HG03139 (cell line): ENCODE data around the gene ZSCAN21.

ENCODE experiments used
- ATAC-seq: cut with Tn5 transposase; IDR thresholded peaks from one replicate; pipeline ENCODE4 v1.9.1; 2021; ENCODE audit not compliant: unreplicated experiment

ZSCAN21 gene

DNA sequence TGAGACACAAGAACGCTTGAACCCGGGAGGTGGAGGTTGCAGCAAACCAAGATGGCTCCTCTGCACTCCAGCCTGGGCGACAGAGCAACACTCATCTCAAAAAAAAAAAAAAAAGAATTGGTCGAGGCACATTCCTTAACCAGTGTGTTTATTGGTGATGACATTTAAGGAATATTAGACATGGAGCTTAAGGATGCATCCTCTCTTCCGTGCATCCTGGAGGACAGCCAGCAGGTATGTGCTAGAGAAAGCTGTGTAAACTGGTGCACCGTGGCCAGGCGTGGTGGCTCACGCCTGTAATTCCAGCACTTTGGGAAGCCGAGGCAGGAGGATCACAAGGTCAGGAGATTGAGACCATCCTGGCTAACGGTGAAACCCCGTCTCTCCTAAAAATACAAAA is 22.4 kb upstream of the ZSCAN21 start:
- no peak for ATAC-seq

DNA sequence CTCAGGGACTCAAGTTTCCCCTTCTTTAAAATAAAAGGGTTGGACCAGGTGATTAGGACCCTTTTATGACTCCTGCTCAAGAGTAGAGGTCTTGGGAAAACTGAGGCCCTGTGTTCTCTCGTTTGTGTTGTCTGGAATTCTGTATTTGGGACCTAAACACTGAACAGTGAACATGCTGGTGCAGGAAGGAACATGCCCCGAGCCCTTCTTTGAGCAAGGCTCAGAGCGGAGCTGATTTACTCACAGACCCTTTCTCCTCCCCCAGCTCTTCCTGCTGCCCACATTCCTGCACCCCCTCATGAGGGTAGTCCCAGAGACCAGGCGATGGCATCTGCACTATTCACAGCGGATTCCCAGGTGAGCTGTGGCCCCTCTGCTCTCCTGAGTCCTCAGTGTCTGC is 20.0 kb upstream of the ZSCAN21 start:
- ATAC-seq: no peak

GRCh38 chr7:100033526-100033925 is 16.0 kb upstream of the ZSCAN21 start:
- no peak for ATAC-seq

- ATAC-seq: no peak
Measured at GRCh38 chr7:100034871-100035510, 14.6 kb upstream of the ZSCAN21 start.

GRCh38 chr7:100035876-100036275 is 13.7 kb upstream of the ZSCAN21 start:
- ATAC-seq: no peak

DNA sequence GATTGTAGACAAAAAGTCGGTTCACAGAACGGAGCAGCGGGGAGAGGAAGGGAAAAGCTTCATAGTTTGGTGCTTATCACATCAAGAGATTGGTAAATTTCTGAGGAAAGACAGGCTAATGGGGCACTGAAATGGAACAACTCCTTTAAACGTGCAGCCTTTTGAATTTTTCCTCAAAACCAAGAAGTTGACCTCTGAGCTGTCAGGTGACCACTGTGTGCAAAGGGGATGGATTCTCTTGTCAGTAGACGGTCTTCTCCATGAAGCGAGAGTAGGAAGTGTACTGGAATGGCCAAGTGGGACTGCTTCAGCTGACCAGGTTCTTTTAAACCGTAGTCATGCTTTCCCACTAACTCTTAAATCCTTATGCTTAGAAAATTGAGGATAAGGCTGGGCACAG is 11.2 kb upstream of the ZSCAN21 start:
- no peak for ATAC-seq

- ATAC-seq: no peak
Measured at GRCh38 chr7:100040575-100040974, 9.0 kb upstream of the ZSCAN21 start.

GRCh38 chr7:100044718-100045117 is 4.9 kb upstream of the ZSCAN21 start:
- ATAC-seq: no peak

DNA sequence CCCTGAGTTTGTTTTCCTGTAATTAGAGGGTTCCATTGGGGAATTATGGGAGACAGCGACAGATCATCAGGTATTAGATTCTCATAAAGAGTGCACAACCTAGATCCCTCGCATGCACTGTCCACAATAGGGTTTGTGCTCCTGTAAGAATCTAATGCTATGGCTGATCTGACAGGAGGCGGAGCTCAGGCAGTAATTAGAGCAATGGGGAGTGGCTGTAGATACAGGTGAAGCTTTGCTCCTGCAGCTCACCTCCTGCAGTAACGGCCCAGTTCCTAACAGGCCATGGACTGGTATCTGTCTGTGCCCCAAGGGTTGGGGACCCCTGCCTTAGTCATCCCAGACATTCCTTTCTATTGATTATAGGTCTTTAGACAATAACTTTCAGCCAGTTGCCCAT is 894 bp upstream of the ZSCAN21 start:
- no peak for ATAC-seq

- no peak for ATAC-seq
Measured at GRCh38 chr7:100051611-100052010, 2.0 kb downstream of the ZSCAN21 start.

DNA sequence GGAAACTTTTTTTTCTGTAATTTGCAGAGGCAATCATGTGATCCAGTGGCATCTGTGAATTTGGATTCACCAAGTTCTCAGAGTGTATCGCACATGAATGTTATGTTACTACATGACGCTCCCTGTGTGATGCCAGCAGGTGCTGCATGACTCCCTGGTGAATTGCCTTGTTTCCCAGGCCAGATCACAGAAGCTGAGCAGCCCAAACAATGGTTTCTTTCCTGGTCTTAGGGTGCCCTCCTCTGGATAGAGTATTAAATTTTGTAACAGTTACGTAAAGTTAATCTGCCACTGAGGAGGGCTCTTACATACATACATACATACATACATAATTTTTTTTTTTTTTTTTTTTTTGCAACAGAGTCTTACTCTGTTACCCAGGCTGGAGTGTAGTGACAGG is 3.6 kb downstream of the ZSCAN21 start:
- ATAC-seq: no peak

DNA sequence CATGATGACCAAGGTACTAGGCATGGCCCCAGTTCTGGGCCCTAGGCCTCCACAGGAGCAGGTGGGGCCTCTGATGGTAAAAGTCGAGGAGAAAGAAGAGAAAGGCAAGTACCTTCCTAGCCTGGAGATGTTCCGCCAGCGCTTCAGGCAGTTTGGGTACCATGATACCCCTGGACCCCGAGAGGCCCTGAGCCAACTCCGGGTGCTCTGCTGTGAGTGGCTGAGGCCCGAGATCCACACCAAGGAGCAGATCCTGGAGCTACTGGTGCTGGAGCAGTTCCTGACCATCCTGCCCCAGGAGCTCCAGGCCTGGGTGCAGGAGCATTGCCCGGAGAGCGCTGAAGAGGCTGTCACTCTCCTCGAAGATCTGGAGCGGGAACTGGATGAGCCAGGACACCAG is 7.4 kb downstream of the ZSCAN21 start:
- no peak for ATAC-seq

GRCh38 chr7:100059251-100059739 is 9.7 kb downstream of the ZSCAN21 start:
- no peak for ATAC-seq

- ATAC-seq: no peak
Measured at GRCh38 chr7:100061518-100062193, 12.1 kb downstream of the ZSCAN21 start.

DNA sequence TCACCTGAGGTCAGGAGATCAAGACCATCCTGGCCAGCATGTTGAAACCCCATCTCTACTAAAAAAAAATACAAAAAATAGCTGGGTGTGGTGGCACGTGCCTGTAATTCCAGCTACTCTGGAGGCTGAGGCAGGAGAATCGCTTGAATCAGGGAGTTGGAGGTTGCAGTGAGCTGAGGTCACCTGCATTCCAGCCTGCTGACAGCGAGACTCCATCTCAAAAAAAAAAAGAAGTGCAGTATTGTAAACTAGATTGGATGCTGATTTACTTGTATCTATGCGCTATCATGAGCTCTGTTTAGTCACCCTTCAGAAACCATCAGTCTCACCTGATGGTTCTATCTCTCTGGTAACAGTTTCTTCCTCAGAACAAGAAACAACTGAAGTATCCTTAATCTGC is 13.8 kb downstream of the ZSCAN21 start:
- no peak for ATAC-seq

GRCh38 chr7:100064162-100064561 is 14.6 kb downstream of the ZSCAN21 start:
- ATAC-seq: no peak

DNA sequence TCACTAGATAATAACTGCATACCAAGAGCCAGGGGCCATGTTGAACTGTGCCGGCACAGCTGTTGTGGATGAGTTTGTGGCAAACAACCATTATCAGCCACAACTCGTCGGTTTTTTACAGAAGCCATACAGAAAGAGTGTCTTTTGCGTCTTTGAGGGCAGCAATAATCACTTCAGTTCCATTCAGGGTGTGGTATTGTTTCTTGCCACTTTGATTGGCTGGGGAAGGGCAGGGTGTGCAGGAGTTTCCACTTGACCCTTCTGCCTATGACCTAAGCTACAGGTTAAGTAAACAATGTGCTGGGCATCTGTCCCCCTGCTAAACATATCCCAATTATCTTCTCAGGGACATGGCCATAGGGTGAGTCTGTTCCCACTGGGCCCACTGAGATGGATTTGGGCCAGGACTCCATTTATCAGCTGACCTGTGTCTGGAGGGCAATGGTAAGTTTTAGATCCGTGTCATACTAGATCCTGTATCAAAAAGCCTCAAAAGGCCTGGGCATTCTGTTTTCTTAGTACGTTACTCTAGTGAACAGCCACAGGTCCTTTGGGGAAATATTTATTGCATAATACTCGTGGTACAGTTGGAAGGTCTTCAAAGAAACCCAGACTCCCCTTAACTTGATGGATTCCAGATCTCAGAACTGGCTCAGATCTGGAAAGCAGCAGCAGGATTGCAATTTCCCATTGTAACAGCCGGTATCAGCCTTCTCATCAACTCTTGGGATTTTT is 16.0 kb downstream of the ZSCAN21 start:
- ATAC-seq: no peak

GRCh38 chr7:100066953-100067352 is 17.4 kb downstream of the ZSCAN21 start:
- no peak for ATAC-seq

DNA sequence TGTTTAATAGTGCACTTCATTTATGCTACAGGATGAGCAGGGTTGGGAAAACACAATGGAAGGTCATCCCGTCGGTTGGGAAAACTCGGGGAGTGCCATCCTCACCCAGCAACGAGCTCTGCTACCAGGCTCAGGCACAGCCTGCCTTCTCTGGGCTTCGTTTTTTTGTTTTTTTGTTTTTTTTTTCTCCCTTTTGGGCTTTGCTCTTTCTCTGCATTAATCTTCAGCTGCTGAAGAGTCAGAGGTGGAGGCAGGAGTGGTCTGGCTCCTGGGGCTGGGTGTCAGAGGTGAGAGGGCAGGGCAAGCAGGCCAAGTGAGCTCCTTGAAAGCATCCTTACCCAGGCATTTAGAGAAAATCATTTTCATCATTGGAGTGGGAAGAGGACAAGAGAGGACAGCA is 20.4 kb downstream of the ZSCAN21 start:
- ATAC-seq: no peak

- ATAC-seq: no peak
Measured at GRCh38 chr7:100071018-100071723, 21.6 kb downstream of the ZSCAN21 start.

GRCh38 chr7:100072462-100072861 is 22.9 kb downstream of the ZSCAN21 start:
- ATAC-seq: no peak
